Kidney (tissue), 14 donors: ENCODE data around the gene CCDC9. TPM values are rescaled to one million over a fixed set of nuclear protein-coding genes. Genes with fewer than 3 reads are reported as not detected.

Experiments
- DNase-seq, 5 donors: peaks; one replicate each; pipeline ENCODE4 v3.0.0-alpha.2; 2013 to 2020
- FAIRE-seq: peaks from 2 replicates; lab custom pipeline; 2012; peaks lifted over from hg19 to GRCh38; lab: Jason Lieb, UNC
- H3K27ac ChIP-seq, 2 donors: one replicate each; pipeline ENCODE4 v1.7.0; 2013; ENCODE audit warnings: low read depth in 2 of 2, low read length in 2 of 2, inconsistent platforms in 1 of 2
- H3K27me3 ChIP-seq: one replicate; pipeline ENCODE4 v1.7.1; 2013; ENCODE audit warnings: low read length, inconsistent platforms; ENCODE audit not compliant: control insufficient read depth, insufficient read depth
- H3K36me3 ChIP-seq, 3 donors: one replicate each; pipeline versions ENCODE4 v1.7.0 to v1.7.1; 2013; ENCODE audit warnings: low read length in 3 of 3, control low read depth in 1 of 3, inconsistent platforms in 1 of 3; ENCODE audit not compliant: insufficient read depth in 3 of 3, control insufficient read depth in 2 of 3
- H3K4me1 ChIP-seq, 3 donors: one replicate each; pipeline versions ENCODE4 v1.7.0 to v1.7.1; 2013; ENCODE audit warnings: low read length in 3 of 3, inconsistent platforms in 1 of 3, low read depth in 1 of 3; ENCODE audit not compliant: control insufficient read depth in 2 of 3, insufficient read depth in 2 of 3
- H3K4me3 ChIP-seq, 3 donors: one replicate each; pipeline versions ENCODE4 v1.7.0 to v1.8.1; 2013; ENCODE audit warnings: low read length in 3 of 3, control low read depth in 1 of 3, inconsistent platforms in 1 of 3
- H3K9ac ChIP-seq, 3 donors: one replicate each; pipeline versions ENCODE4 v1.7.0 to v1.7.1; 2013; ENCODE audit warnings: low read length in 3 of 3, control low read depth in 1 of 3, inconsistent platforms in 1 of 3
- H3K9me3 ChIP-seq, 3 donors: one replicate each; pipeline versions ENCODE4 v1.7.0 to v1.7.1; 2013; ENCODE audit warnings: low read length in 3 of 3, control low read depth in 1 of 3, inconsistent platforms in 1 of 3; ENCODE audit not compliant: control insufficient read depth in 2 of 3, insufficient read depth in 1 of 3
- intact Hi-C: fragments of 100-400 bp; cut with DNase I; formaldehyde crosslinking; loops from one replicate; pipeline ENCODE4 v1.11.1; 2022
- polyA plus RNA-seq: library from polyadenylated mRNA; stranded (reverse); fragments of 350-450 nt; fragmentation: Illumina TruSeq; extraction: RNeasy Lipid Tissue Mini Kit (QIAGEN cat#74804); gene quantifications from one replicate; pipeline ENCODE4 v1.2.3, GENCODE V29; 2014; ENCODE audit warnings: low read depth, low replicate concordance; ENCODE audit not compliant: insufficient read depth
- total RNA-seq: library from RNA; stranded (reverse); fragmentation: NEBNext Ultra II Directional; extraction: Animal tissue kit (Norgen Biotek cat#: 25700); gene quantifications from one replicate; pipeline ENCODE4 v1.2.1, GENCODE V29; 2021
- TF ChIP-seq, protein P1 (sequence below): IDR thresholded peaks from 3 replicates; pipeline ENCODE4 v1.5.1; 2012; ENCODE audit warnings: mild to moderate bottlenecking, moderate library complexity, borderline replicate concordance; ENCODE audit not compliant: insufficient read depth; ENCODE audit errors: extremely low read depth
- donor health status: control.
- donor health status: control.
- donor health status: control.
- donor health status: control.
- donor health status: control.
- donor health status: DM: yes; HTN: yes; CAD: no.
- donor health status: Normal renal cell carcinoma (clear cell type).

The CCDC9 gene
- total and polyA plus RNA-seq, 2 donors from 2014 or later = 14.0 to 49.0 TPM

- Histone ChIP-seq H3K27me3 (peaks cover 10% of the 10 kb centered on the region), H3K4me3 (peak overlapping the region; percentile 53 to 76 (median 62)), H3K27ac (peak overlapping the region; percentile 67 to 99), H3K36me3 (no peaks in the 10 kb centered on the region), H3K9ac (peak overlapping the region; percentile 15 to 67 (median 20)), H3K9me3 (no peaks in the 10 kb centered on the region), H3K4me1 (peaks cover 2 to 37% (median 14%) of the 10 kb centered on the region in 3 donors)
- TF ChIP-seq, protein P1, sequence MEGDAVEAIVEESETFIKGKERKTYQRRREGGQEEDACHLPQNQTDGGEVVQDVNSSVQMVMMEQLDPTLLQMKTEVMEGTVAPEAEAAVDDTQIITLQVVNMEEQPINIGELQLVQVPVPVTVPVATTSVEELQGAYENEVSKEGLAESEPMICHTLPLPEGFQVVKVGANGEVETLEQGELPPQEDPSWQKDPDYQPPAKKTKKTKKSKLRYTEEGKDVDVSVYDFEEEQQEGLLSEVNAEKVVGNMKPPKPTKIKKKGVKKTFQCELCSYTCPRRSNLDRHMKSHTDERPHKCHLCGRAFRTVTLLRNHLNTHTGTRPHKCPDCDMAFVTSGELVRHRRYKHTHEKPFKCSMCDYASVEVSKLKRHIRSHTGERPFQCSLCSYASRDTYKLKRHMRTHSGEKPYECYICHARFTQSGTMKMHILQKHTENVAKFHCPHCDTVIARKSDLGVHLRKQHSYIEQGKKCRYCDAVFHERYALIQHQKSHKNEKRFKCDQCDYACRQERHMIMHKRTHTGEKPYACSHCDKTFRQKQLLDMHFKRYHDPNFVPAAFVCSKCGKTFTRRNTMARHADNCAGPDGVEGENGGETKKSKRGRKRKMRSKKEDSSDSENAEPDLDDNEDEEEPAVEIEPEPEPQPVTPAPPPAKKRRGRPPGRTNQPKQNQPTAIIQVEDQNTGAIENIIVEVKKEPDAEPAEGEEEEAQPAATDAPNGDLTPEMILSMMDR = no peak
- FAIRE-seq (no peak), DNase-seq (no peak)
- intact Hi-C loops = loop anchor here (10.0 kb wide), 1 partner anchor 75 kb away; no protein-coding TSS in a partner anchor
Observed at GRCh38 chr19:47229676-47230053, 26.7 kb upstream of the CCDC9 start.

DNA sequence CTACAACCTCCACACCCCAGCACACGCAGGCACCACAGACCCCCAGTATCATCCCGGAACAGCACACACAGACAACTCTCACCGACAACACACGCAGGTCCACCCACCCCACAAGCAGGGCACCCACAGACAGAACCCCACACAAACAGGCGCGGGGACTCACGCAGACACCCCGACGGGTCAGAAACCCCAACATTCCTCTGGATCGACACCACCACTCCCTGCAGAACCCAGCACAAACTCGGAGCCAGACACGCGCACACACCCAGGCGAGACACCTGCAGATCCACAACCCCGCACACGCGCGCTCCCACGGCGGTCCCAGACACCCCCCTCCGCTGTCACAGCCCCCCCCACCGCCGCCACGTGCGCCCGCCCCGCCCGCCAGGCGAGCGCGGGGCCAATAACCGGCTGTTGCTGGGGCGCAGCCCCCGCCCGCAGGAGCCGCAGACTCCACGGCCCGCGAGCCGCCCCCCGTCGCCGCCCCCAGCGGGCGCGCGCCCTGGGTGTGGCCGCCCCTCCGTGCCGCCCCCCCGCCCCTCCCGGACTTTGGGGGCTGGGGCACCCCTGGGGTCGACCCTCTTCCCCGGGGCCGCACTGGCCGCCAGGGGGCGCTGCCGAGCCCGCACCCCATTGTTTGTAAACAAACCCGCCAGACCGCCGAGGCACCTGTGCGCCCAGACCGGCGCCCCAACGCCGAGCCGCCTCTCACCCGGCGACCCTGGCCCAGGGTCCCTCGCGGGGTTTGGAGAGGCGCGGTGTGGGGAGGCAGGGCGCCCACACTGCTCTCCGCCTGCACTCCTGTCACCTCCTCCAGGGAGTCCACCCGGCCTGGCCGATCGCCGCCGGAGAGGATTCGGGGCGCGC, 26.0 kb upstream of the CCDC9 start:
- DNase-seq (peak in 4 of 5 donors; percentile 50 to 89 (median 71)), FAIRE-seq (no peak)
- Histone ChIP-seq H3K27ac (peak overlapping the region; percentile 67 to 99), H3K9me3 (no peaks in the 10 kb centered on the region), H3K27me3 (peaks cover 10% of the 10 kb centered on the region), H3K4me3 (peak overlapping the region; percentile 53 to 76 (median 62)), H3K9ac (peak overlapping the region; percentile 15 to 67 (median 20)), H3K36me3 (no peaks in the 10 kb centered on the region), H3K4me1 (peaks cover 2 to 37% (median 14%) of the 10 kb centered on the region in 3 donors)
- intact Hi-C loops = loop anchor here (10.0 kb wide), 1 partner anchor 75 kb away; no protein-coding TSS in a partner anchor
- TF ChIP-seq, protein P1 = peak; percentile 53

DNA sequence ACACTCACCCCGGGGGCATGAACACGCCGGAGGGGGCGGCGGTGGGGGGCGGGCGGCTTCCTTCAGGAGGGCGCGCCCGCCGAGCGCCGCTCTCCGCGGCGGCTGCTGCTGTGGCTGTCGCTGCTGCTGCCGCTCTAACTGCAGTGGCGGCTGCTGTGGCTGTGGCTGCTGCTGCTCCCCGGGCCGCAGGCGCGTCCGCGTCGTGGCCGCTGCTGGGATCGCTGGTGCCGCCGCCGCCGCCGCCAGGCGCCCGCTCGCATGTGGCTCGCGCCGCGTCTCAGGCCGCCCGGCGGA, 25.5 kb upstream of the CCDC9 start, which contains the start of gene BBC3:
Gene BBC3, minus strand, starts transcription at position 279 of the 294 bp plus-strand sequence. CDS start 2,768 bp downstream, outside the sequence.
- Histone ChIP-seq H3K9ac (peak within 1 kb of the TSS; percentile 15 to 81 (median 67)), H3K9me3 (no peaks in the 10 kb centered on the region), H3K4me1 (peaks cover 2 to 37% (median 14%) of the 10 kb centered on the region in 3 donors), H3K4me3 (peak within 1 kb of the TSS; percentile 53 to 82 (median 73)), H3K27ac (peak within 1 kb of the TSS; percentile 67 to 99), H3K27me3 (peaks cover 10% of the 10 kb centered on the region), H3K36me3 (no peaks in the 10 kb centered on the region)
- TF ChIP-seq, protein P1 = peak; percentile 1
- no peak for DNase-seq
- FAIRE-seq = no peak
- intact Hi-C loops = loop anchor here (10.0 kb wide), 1 partner anchor 76 kb away; no protein-coding TSS in a partner anchor
